ENCODE data around the gene ULK3.

- TF ChIP-seq CTCF (IDR thresholded peaks at IDR 0.05; ENCODE audit: insufficient read depth, low read length), result no peak
- TF ChIP-seq REST (IDR thresholded peaks at IDR 0.05; ENCODE audit: insufficient replicate concordance, low read depth), result no peak
- TF ChIP-seq POLR2AphosphoS5 (IDR thresholded peaks at IDR 0.05; ENCODE audit: low read depth), result no peak
Observed at GRCh38 chr15:74838137-74838516, 4.8 kb downstream of the ULK3 start.
